HepG2 (cell line): ENCODE data around the gene CYP46A1. TPM values are rescaled to one million over a fixed set of nuclear protein-coding genes. Genes with fewer than 3 reads are reported as not detected.
A peak's percentile ranks its signal among the peaks of the same experiment; 100 is the strongest.

Experiments
- AGO1 ChIP-seq: fragments of 200-400 bp; formaldehyde crosslinking; IDR thresholded peaks from 2 replicates; pipeline ENCODE4 v1.6.1; 2017; ENCODE audit warnings: mild to moderate bottlenecking, low read depth, low read length, moderate library complexity; ENCODE audit not compliant: poor library complexity, severe bottlenecking
- BCL6 ChIP-seq: IDR thresholded peaks from 2 replicates; pipeline ENCODE4 v1.6.1; 2016; ENCODE audit warnings: missing genetic modification reagents, missing compliant biosample characterization
- CHCHD3 ChIP-seq: sonication (generic); formaldehyde crosslinking; IDR thresholded peaks from 2 replicates; pipeline ENCODE4 v1.8.0; 2022; ENCODE audit warnings: mild to moderate bottlenecking, missing genetic modification reagents, moderate library complexity
- ESRRA ChIP-seq: sonication (generic); formaldehyde crosslinking; IDR thresholded peaks from 2 replicates; pipeline ENCODE4 v1.5.1; 2020; ENCODE audit warnings: mild to moderate bottlenecking, low read depth, missing genetic modification reagents
- GABPB1 ChIP-seq: IDR thresholded peaks from 2 replicates; pipeline ENCODE4 v1.6.1; 2016; ENCODE audit warnings: mild to moderate bottlenecking, missing genetic modification reagents, moderate library complexity, missing compliant biosample characterization
- HCFC1 ChIP-seq: fragments of 150-350 bp; IDR thresholded peaks from 2 replicates; pipeline ENCODE4 v1.6.1; 2014; ENCODE audit warnings: low read depth, low read length
- HNF4G ChIP-seq, 2 experiments: sonication (generic) in 1 of 2; formaldehyde crosslinking in 1 of 2; IDR thresholded peaks; 2 replicates each; pipeline versions ENCODE4 v1.4.0 to v1.6.1; 2011 to 2020; ENCODE audit warnings: borderline replicate concordance in 2 of 2, low read depth in 2 of 2, mild to moderate bottlenecking in 2 of 2, low read length in 1 of 2, missing genetic modification reagents in 1 of 2, moderate library complexity in 1 of 2
- HNRNPL ChIP-seq: fragments of 200-400 bp; formaldehyde crosslinking; IDR thresholded peaks from 2 replicates; pipeline ENCODE4 v1.6.1; 2017; ENCODE audit warnings: mild to moderate bottlenecking, low read depth, low read length
- IRX3 ChIP-seq: sonication (generic); formaldehyde crosslinking; IDR thresholded peaks from 2 replicates; pipeline ENCODE4 v1.8.1; 2023; ENCODE audit warnings: mild to moderate bottlenecking, low read depth, missing genetic modification reagents, borderline replicate concordance
- JUND ChIP-seq: sonication (generic); formaldehyde crosslinking; IDR thresholded peaks from 2 replicates; pipeline ENCODE4 v1.8.0; 2022; ENCODE audit warnings: mild to moderate bottlenecking, missing genetic modification reagents
- NBN ChIP-seq: fragments of 450-650 bp; conservative IDR thresholded peaks from 2 replicates; pipeline ENCODE4 v1.6.1; 2017
- POGZ ChIP-seq: sonication (generic); formaldehyde crosslinking; IDR thresholded peaks from 2 replicates; pipeline ENCODE4 v1.4.0; 2020; ENCODE audit warnings: mild to moderate bottlenecking, missing genetic modification reagents
- RFX1 ChIP-seq: fragments of 450-650 bp; IDR thresholded peaks from 2 replicates; pipeline ENCODE4 v1.6.1; 2017
- SP1 ChIP-seq, 2 experiments: fragments of 450-650 bp in 1 of 2; sonication (generic) in 1 of 2; formaldehyde crosslinking in 1 of 2; IDR thresholded peaks; 2 replicates each; pipeline versions ENCODE4 v1.4.0 to v1.6.1; 2016 to 2020; ENCODE audit warnings: missing genetic modification reagents in 1 of 2
- WIZ ChIP-seq: sonication (generic); formaldehyde crosslinking; IDR thresholded peaks from 2 replicates; pipeline ENCODE4 v1.5.1; 2020; ENCODE audit warnings: mild to moderate bottlenecking, missing genetic modification reagents
- ZBTB7B ChIP-seq: sonication (generic); formaldehyde crosslinking; IDR thresholded peaks from 2 replicates; pipeline ENCODE4 v1.4.0; 2020; ENCODE audit warnings: missing genetic modification reagents
- ZNF225 ChIP-seq: sonication (generic); formaldehyde crosslinking; IDR thresholded peaks from 2 replicates; pipeline ENCODE4 v1.4.0; 2020; ENCODE audit warnings: mild to moderate bottlenecking, missing genetic modification reagents
- ZNF44 ChIP-seq: sonication (generic); formaldehyde crosslinking; IDR thresholded peaks from 2 replicates; pipeline ENCODE4 v1.5.1; 2020; ENCODE audit warnings: mild to moderate bottlenecking, missing genetic modification reagents
- ZNF724P ChIP-seq: sonication (generic); formaldehyde crosslinking; IDR thresholded peaks from 2 replicates; pipeline ENCODE4 v1.8.0; 2022; ENCODE audit warnings: missing genetic modification reagents, borderline replicate concordance
- polyA plus RNA-seq, 8 experiments: library from polyadenylated mRNA; depleted of rRNA in 3 of 8; stranded (reverse) in 7 of 8; unstranded in 1 of 8; fragments of >200 nt; fragmentation: Illumina TruSeq in 4 of 8; extraction: Trizol in 4 of 8; gene quantifications; 2 replicates each; pipeline versions ENCODE4 v1.2.1 to v1.2.3, GENCODE V29; 2011 to 2016; ENCODE audit warnings: low read depth in 4 of 8, missing spikeins in 1 of 8, mixed read lengths in 1 of 8; ENCODE audit not compliant: insufficient read depth in 1 of 8
- total RNA-seq, 5 experiments: library from RNA; depleted of rRNA; stranded (reverse); fragments of >200 nt; fragmentation: Illumina TruSeq; extraction: Trizol; gene quantifications; 2 replicates each; pipeline ENCODE4 v1.2.3, GENCODE V29; 2016; ENCODE audit warnings: low read depth in 1 of 5
- TF ChIP-seq, protein P1 (sequence below): sonication (generic); formaldehyde crosslinking; conservative IDR thresholded peaks from 2 replicates; pipeline ENCODE4 v1.4.0; 2020; ENCODE audit warnings: missing genetic modification reagents
- TF ChIP-seq, protein P2 (sequence below): sonication (generic); formaldehyde crosslinking; IDR thresholded peaks from 2 replicates; pipeline ENCODE4 v1.4.0; 2020; ENCODE audit warnings: missing genetic modification reagents; ENCODE audit errors: not compliant biosample characterization
- TF ChIP-seq, protein P3 (sequence below): sonication (generic); formaldehyde crosslinking; IDR thresholded peaks from 2 replicates; pipeline ENCODE4 v1.4.0; 2020; ENCODE audit warnings: missing genetic modification reagents
- TF ChIP-seq, protein P4 (sequence below): sonication (generic); formaldehyde crosslinking; IDR thresholded peaks from 2 replicates; pipeline ENCODE4 v1.5.0; 2020; ENCODE audit warnings: missing genetic modification reagents

CYP46A1 gene
- total and polyA plus RNA-seq, 2 of the 13 experiments (the other 11 are each of a cell fraction or from before 2014, with no cell fraction given): not detected

GRCh38 chr14:99682809-99683618 lies 1.1 kb upstream of the CYP46A1 start (continued):
- 0 out of 2 replicates have a peak, but pooled peaks have one; percentile 38 for TF ChIP-seq CHCHD3 (CRISPR knock-in tag)
- 0 out of 2 replicates have a peak, but pooled peaks have one; percentile 15 for TF ChIP-seq HNF4G (IDR thresholded peaks at IDR 0.05; ENCODE audit: borderline replicate concordance, low read depth, low read length)
- TF ChIP-seq HNF4G (CRISPR knock-in tag; IDR thresholded peaks at IDR 0.05; ENCODE audit: borderline replicate concordance, low read depth): no peak
- no peak for TF ChIP-seq IRX3 (CRISPR knock-in tag)
- TF ChIP-seq, protein P1, sequence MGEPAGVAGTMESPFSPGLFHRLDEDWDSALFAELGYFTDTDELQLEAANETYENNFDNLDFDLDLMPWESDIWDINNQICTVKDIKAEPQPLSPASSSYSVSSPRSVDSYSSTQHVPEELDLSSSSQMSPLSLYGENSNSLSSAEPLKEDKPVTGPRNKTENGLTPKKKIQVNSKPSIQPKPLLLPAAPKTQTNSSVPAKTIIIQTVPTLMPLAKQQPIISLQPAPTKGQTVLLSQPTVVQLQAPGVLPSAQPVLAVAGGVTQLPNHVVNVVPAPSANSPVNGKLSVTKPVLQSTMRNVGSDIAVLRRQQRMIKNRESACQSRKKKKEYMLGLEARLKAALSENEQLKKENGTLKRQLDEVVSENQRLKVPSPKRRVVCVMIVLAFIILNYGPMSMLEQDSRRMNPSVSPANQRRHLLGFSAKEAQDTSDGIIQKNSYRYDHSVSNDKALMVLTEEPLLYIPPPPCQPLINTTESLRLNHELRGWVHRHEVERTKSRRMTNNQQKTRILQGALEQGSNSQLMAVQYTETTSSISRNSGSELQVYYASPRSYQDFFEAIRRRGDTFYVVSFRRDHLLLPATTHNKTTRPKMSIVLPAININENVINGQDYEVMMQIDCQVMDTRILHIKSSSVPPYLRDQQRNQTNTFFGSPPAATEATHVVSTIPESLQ (CRISPR knock-in tag): no peak
- TF ChIP-seq HNRNPL: 0 out of 2 replicates have a peak, but pooled peaks have one; percentile 39
- TF ChIP-seq GABPB1 (CRISPR knock-in tag): peak; percentile 48; the same call in 1 of the 2 replicates
- TF ChIP-seq ZBTB7B (CRISPR knock-in tag): peak; percentile 56; the same call in 1 of the 2 replicates
- no peak for TF ChIP-seq ESRRA (CRISPR knock-in tag)
- no peak for TF ChIP-seq HCFC1
- TF ChIP-seq, protein P2, sequence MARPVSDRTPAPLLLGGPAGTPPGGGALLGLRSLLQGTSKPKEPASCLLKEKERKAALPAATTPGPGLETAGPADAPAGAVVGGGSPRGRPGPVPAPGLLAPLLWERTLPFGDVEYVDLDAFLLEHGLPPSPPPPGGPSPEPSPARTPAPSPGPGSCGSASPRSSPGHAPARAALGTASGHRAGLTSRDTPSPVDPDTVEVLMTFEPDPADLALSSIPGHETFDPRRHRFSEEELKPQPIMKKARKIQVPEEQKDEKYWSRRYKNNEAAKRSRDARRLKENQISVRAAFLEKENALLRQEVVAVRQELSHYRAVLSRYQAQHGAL: no peak
- no peak for TF ChIP-seq ZNF44 (CRISPR knock-in tag)
- TF ChIP-seq POGZ (CRISPR knock-in tag): no peak
- TF ChIP-seq NBN: no peak
- TF ChIP-seq, protein P3, sequence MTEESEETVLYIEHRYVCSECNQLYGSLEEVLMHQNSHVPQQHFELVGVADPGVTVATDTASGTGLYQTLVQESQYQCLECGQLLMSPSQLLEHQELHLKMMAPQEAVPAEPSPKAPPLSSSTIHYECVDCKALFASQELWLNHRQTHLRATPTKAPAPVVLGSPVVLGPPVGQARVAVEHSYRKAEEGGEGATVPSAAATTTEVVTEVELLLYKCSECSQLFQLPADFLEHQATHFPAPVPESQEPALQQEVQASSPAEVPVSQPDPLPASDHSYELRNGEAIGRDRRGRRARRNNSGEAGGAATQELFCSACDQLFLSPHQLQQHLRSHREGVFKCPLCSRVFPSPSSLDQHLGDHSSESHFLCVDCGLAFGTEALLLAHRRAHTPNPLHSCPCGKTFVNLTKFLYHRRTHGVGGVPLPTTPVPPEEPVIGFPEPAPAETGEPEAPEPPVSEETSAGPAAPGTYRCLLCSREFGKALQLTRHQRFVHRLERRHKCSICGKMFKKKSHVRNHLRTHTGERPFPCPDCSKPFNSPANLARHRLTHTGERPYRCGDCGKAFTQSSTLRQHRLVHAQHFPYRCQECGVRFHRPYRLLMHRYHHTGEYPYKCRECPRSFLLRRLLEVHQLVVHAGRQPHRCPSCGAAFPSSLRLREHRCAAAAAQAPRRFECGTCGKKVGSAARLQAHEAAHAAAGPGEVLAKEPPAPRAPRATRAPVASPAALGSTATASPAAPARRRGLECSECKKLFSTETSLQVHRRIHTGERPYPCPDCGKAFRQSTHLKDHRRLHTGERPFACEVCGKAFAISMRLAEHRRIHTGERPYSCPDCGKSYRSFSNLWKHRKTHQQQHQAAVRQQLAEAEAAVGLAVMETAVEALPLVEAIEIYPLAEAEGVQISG (CRISPR knock-in tag): peak; percentile 53; the same call in 1 of the 2 replicates
- TF ChIP-seq, protein P4, sequence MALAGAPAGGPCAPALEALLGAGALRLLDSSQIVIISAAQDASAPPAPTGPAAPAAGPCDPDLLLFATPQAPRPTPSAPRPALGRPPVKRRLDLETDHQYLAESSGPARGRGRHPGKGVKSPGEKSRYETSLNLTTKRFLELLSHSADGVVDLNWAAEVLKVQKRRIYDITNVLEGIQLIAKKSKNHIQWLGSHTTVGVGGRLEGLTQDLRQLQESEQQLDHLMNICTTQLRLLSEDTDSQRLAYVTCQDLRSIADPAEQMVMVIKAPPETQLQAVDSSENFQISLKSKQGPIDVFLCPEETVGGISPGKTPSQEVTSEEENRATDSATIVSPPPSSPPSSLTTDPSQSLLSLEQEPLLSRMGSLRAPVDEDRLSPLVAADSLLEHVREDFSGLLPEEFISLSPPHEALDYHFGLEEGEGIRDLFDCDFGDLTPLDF: no peak
- no peak for TF ChIP-seq WIZ (CRISPR knock-in tag)
- no peak for TF ChIP-seq BCL6 (CRISPR knock-in tag)
- peak; percentile 74; the same call in 1 of the 2 replicates for TF ChIP-seq ZNF724P (CRISPR knock-in tag)
- no peak for TF ChIP-seq ZNF225
- TF ChIP-seq SP1 (IDR thresholded peaks at IDR 0.05): no peak
- TF ChIP-seq SP1 (CRISPR knock-in tag; IDR thresholded peaks at IDR 0.05): no peak
- TF ChIP-seq JUND (CRISPR knock-in tag): no peak
- no peak for TF ChIP-seq RFX1
- no peak for TF ChIP-seq AGO1
